HG03457 (cell line): ENCODE results near the gene MYZAP.

Experiments used
- ATAC-seq: cut with Tn5 transposase; IDR thresholded peaks from one replicate; pipeline ENCODE4 v1.9.1; 2021; ENCODE audit warnings: moderate number of reproducible peaks; ENCODE audit not compliant: unreplicated experiment

The MYZAP gene

GRCh38 chr15:57691082-57691481 lies 99.4 kb downstream of the MYZAP start:
- no peak for ATAC-seq

- no peak for ATAC-seq
These were observed 101.0 kb downstream of the MYZAP start for GRCh38 chr15:57692709-57693108.

GRCh38 chr15:57694279-57694678 lies 102.6 kb downstream of the MYZAP start:
- no peak for ATAC-seq

GRCh38 chr15:57696146-57696545 lies 104.4 kb downstream of the MYZAP start:
- no peak for ATAC-seq

GRCh38 chr15:57697588-57697987 lies 105.9 kb downstream of the MYZAP start:
- no peak for ATAC-seq

GRCh38 chr15:57698243-57698642 lies 106.5 kb downstream of the MYZAP start:
- ATAC-seq = no peak

- no peak for ATAC-seq
These were observed 107.3 kb downstream of the MYZAP start for GRCh38 chr15:57698991-57699390.

GRCh38 chr15:57703387-57703786 lies 111.7 kb downstream of the MYZAP start:
- ATAC-seq = no peak

- ATAC-seq = no peak
These were observed 112.7 kb downstream of the MYZAP start for GRCh38 chr15:57704441-57704840.

GRCh38 chr15:57705746-57706404 lies 114.2 kb downstream of the MYZAP start:
- ATAC-seq = no peak

GRCh38 chr15:57706405-57707209 lies 114.9 kb downstream of the MYZAP start, which contains the start of gene POLR2M:
POLR2M (plus strand) TSS chr15:57706714; CDS start chr15:57706843, 129 bp downstream.
- peak; percentile 82 for ATAC-seq

- ATAC-seq = no peak
These were observed 116.3 kb downstream of the MYZAP start for GRCh38 chr15:57708047-57708446.

- no peak for ATAC-seq
These were observed 126.6 kb downstream of the MYZAP start for GRCh38 chr15:57718309-57718708.

- no peak for ATAC-seq
These were observed 129.2 kb downstream of the MYZAP start for GRCh38 chr15:57720867-57721266.

GRCh38 chr15:57726411-57726810 lies 134.7 kb downstream of the MYZAP start:
- ATAC-seq = no peak

- no peak for ATAC-seq
These were observed 135.3 kb downstream of the MYZAP start for GRCh38 chr15:57727031-57727430.

GRCh38 chr15:57728436-57728835 lies 136.7 kb downstream of the MYZAP start:
- ATAC-seq = no peak

- no peak for ATAC-seq
These were observed 139.2 kb downstream of the MYZAP start for GRCh38 chr15:57730876-57731275.

GRCh38 chr15:57731530-57732103 lies 139.9 kb downstream of the MYZAP start:
- ATAC-seq = no peak

- no peak for ATAC-seq
These were observed 141.0 kb downstream of the MYZAP start for GRCh38 chr15:57732526-57733331.

- ATAC-seq = no peak
These were observed 143.2 kb downstream of the MYZAP start for GRCh38 chr15:57734860-57735259.
